Amniotic stem cell (primary cell): ENCODE measurements around the gene ETS2.
A peak's percentile ranks its signal among the peaks of the same experiment; 100 is the strongest.

Experiments
- DNase-seq: peaks from one replicate; lab custom pipeline; 2025; lab: John Stamatoyannopoulos, UW

ETS2 gene

GRCh38 chr21:38802050-38803026 lies 3.4 kb upstream of the ETS2 start:
- DNase-seq, result no peak

GRCh38 chr21:38803075-38803660 lies 2.6 kb upstream of the ETS2 start:
- DNase-seq, result no peak

- no peak for DNase-seq
Measured at GRCh38 chr21:38804030-38804788, 1.5 kb upstream of the ETS2 start.

- no peak for DNase-seq
Measured at GRCh38 chr21:38804789-38805327, 871 bp upstream of the ETS2 start.

GRCh38 chr21:38806153-38806941 lies 618 bp downstream of the ETS2 start:
- DNase-seq, result no peak

- DNase-seq, result no peak
Measured at GRCh38 chr21:38806942-38807284, 1.2 kb downstream of the ETS2 start.

GRCh38 chr21:38807441-38807871 lies 1.7 kb downstream of the ETS2 start:
- no peak for DNase-seq

- DNase-seq, result no peak
Measured at GRCh38 chr21:38807986-38808385, 2.3 kb downstream of the ETS2 start.

GRCh38 chr21:38809198-38809878 lies 3.6 kb downstream of the ETS2 start:
- no peak for DNase-seq

GRCh38 chr21:38810034-38810825 lies 4.5 kb downstream of the ETS2 start:
- no peak for DNase-seq

- DNase-seq, result no peak
Measured at GRCh38 chr21:38810826-38811164, 5.1 kb downstream of the ETS2 start.

- peak; percentile 71 for DNase-seq
Measured at GRCh38 chr21:38811257-38811656, 5.5 kb downstream of the ETS2 start.

GRCh38 chr21:38813143-38813542 lies 7.4 kb downstream of the ETS2 start:
- DNase-seq, result no peak

GRCh38 chr21:38813547-38813946 lies 7.8 kb downstream of the ETS2 start:
- no peak for DNase-seq

- no peak for DNase-seq
Measured at GRCh38 chr21:38814126-38815059, 8.7 kb downstream of the ETS2 start.

- DNase-seq, result no peak
Measured at GRCh38 chr21:38815060-38815405, 9.3 kb downstream of the ETS2 start.

- DNase-seq, result no peak
Measured at GRCh38 chr21:38816400-38816977, 10.8 kb downstream of the ETS2 start.

GRCh38 chr21:38817371-38818324 lies 11.9 kb downstream of the ETS2 start:
- peak; percentile 40 for DNase-seq
